GM19035 (cell line): ENCODE measurements around the gene MEI1.
"Not testable (repeated sequence)": the region's sequence is repeated elsewhere in the genome, so short reads cannot be mapped to it uniquely, and the experiment has no call there.

Source experiments
- ATAC-seq: cut with Tn5 transposase; IDR thresholded peaks from one replicate; pipeline ENCODE4 v1.9.1; 2021; ENCODE audit not compliant: unreplicated experiment

MEI1 gene

DNA sequence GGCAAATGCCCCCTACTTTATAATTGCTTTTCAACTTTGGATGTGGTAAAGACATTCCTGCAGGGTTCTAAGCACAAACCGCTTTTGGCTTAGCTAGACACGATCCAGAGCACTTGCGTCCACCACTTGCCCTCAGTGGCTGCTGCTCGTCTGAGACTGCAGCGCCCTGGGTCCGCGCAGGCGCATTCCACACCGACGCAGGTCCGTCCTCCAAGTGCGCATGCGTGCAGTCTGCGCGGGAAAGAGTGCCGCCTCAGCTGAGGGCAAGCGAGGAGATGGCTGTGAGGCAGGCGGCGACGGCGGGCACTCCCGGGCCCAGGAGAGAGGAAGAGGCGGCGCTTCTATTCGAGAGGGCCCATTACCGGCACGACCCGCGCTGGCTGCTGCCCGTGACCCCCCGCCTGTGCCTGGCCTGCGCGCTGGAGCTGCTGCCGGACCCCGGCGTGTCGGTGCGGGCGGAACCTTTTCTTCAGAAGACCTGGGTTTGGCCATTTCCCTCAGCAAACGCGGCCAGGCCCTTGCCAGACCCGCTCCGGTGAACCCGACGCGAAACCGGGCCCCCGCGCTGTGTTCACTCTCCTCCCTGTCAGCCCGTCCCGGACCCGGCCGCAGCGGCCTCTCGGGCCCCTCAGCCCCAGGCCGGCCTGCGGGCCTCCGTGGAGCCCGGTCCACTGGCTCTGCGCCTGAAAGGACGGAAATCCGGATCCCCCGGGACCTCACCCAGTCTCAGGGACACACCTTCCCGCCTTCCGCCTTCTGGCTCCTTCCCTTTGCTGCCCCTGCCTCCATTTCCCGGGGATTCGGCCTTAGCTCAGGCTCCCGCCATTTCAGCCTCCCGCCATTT, at the start of gene MEI1:
TSS of gene MEI1 (plus strand) at position 240 of the 844 bp plus-strand sequence. CDS start at position 276, 36 bp downstream.
- ATAC-seq: no peak

- ATAC-seq: no peak
These were observed 49.1 kb upstream of the MEI1 start for GRCh38 chr22:41650229-41650628.

DNA sequence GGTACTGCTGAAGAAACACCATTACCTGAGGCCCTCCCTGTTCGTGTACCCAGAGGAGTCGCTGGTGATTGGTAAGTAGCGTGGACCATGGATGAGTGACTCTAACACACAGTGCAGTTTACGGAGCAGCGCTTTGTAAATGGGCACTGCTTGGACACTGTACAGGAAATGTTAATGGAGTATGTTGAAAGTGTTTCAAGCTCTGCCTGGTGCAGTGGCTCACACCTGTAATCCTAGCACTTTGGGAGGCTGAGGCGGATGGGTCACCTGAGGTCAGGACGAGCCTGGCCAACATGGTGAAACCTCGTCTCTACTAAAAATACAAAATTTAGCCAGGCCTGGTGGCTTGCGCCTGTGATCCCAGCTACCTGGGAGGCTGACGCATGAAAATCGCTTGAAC, 48.5 kb upstream of the MEI1 start:
- ATAC-seq: no peak

DNA sequence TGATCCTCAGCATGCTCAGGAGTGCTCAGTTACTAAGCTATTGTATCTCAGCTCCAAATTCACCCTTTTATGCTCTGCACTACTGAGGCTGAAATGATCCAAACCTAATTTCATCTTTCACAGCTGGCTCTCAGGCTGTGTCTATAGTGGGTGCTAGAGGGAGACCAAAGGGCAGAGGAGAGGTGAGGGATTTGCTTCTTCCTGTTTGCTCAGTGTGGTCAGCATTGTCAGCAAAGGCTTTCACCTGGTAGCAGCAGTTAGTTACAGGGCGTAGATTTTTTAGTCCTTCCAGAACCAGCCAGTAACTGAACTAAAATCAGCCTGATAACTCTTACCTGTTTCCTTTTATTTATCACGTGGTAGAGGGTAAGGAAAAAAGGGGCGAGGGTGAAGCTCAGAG, 45.0 kb upstream of the MEI1 start:
- ATAC-seq: no peak

- no peak for ATAC-seq
These were observed 42.7 kb upstream of the MEI1 start for GRCh38 chr22:41656556-41656955.

DNA sequence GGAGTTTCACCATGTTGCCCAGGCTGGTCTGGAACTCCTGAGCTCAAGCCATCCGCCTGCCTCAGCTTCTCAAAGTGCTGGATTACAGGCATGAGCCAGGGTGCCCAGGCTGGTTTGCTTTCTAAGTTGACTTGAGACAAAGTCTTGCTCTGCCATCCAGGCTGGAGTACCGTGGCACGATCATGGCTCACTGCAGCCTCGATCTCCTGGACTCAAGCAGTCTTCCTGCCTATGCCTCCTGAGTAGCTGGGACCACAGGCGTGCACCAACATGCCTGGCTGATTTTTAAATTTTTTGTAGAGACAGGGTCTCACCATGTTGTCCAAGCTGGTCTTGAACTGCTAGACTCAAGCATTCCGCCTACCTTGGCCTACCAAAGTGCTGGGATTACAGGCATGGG, 41.6 kb upstream of the MEI1 start:
- ATAC-seq: no peak

DNA sequence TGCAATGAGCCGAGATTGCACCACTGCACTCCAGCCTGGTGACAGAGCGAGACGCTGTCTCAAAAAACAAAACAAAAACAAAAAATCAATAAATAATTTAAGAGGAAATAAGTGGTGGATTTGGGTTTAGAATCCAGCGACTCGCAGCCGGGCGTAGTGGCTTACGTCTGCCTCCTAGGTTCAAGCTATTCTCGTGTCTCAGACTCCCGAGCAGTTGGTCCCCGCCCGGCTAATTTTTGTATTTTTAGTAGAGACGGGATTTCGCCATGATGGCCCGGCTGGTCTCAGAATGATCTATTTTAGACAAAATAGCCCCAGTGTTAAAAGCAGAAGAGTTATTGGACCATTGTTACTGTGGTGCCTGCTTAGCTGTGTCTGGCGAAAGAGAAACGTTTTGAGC, 40.4 kb upstream of the MEI1 start:
- no peak for ATAC-seq

DNA sequence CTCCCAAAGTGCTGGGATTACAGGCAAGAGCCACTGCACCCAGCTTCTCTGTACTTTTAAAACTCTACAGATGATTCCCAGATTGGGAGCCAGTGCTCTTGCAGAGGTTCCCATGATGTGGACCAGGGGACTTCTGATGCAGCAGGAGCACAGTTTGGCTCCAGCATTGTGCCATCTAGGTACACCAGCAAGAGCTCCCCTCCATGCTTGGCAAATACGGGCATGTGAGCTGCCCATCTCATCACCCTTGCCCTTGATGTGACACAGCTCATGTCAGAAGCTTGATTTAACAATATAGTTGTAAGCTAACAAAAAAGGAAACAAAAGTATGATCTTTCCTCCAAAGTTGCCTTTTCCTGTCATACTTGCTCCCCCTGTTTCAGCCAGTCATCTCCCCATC, 39.4 kb upstream of the MEI1 start:
- no peak for ATAC-seq

GRCh38 chr22:41660416-41660815, 38.9 kb upstream of the MEI1 start:
- ATAC-seq: no peak

GRCh38 chr22:41661088-41661487, 38.2 kb upstream of the MEI1 start:
- no peak for ATAC-seq

GRCh38 chr22:41661713-41662112, 37.6 kb upstream of the MEI1 start:
- ATAC-seq: no peak

DNA sequence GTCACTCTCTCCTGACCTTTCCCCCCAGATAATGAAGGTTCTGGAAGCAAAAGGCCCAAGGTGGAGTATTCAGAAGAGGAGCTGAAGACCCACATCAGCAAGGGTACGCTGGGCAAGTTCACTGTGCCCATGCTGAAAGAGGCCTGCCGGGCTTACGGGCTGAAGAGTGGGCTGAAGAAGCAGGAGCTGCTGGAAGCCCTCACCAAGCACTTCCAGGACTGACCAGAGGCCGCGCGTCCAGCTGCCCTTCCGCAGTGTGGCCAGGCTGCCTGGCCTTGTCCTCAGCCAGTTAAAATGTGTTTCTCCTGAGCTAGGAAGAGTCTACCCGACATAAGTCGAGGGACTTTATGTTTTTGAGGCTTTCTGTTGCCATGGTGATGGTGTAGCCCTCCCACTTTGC, 35.7 kb upstream of the MEI1 start:
- not testable (repeated sequence) for ATAC-seq

DNA sequence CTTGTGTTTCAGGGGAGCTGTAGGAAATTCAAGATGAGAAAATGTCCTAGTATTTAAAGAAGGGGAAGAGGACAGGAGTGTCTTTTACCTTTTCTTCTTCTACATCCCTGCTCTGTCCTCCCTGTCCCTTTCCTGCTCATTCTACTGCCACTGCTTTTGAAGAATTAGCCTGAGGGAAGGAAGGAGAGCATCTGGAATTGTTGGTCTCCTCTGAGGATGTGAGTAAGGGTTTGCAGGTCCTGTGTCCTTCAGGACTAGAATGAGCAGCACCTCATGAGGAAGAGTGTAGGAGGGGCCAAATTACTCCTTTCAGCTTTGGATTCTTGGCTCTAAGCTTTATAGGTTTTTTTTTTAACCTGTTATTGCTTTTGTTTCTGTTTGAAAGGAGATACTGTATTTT, 34.8 kb upstream of the MEI1 start:
- no peak for ATAC-seq

DNA sequence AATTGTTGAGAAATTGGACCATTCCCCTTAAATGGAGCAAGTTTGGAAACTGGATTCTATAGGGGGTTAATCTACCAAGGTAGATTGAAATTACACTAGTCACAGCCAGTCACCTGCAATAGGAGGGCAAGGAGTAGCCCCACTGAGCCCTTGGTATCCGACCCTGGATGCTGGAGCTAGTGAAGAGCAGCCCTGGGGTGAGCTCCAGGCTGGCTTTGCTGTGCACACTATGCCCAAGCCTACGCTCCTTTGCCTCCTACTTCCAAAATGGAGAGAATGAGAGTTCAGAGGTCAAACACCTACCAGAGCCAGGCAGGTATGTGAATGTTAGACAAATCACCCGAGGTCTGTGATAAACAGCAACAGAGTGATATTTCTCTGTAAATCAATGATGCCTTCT, 34.4 kb upstream of the MEI1 start:
- ATAC-seq: no peak

- no peak for ATAC-seq
These were observed 30.1 kb upstream of the MEI1 start for GRCh38 chr22:41668971-41669911.

GRCh38 chr22:41672096-41672495, 27.2 kb upstream of the MEI1 start:
- not testable (repeated sequence) for ATAC-seq

GRCh38 chr22:41672780-41673509, 26.4 kb upstream of the MEI1 start:
- ATAC-seq: no peak

DNA sequence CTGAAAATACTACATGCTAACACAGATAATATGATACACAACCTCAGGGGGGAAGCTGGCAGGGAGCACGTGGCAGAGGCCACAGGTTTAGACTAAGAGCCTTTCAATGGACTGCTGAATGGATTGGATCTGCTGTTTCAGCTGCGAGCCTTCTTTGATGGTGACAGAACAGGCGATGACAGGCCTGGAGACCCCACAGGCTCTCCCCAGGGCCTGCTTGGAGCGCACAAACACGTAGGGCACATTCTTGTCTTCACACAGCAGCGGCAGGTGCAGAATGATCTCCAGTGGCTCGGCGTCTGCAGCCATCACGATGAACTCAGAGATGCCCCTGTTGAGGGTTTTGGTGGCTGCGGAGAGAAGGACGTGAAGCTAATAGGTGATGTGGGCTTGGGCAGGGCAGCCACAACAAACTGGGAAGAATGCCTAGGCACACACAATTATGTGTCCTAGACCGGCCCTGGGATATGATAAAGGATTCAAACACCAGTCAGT, 24.4 kb upstream of the MEI1 start:
- ATAC-seq: no peak

- ATAC-seq: no peak
These were observed 23.2 kb upstream of the MEI1 start for GRCh38 chr22:41676134-41676533.

DNA sequence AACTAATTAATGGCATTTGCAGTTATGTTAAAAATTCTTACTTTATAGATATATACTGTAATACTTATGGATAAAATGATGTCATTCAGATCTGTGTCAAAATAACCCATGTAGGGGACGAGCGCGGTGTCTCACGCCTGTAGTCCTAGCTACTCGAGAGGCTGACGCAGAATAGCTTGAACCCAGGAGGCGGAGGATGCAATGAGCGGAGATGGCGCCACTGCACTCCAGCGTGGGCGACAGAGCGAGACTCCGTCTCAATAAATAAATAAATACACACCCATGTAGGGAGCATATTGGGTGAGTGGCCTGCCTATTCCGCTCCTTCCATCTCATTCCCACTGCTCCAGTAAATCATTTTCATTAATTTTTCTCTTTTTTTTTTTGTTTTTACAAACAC, 17.7 kb upstream of the MEI1 start:
- ATAC-seq: no peak
